Right lobe of liver (tissue), 4 donors: Measurements from ENCODE around the gene FOSL2.

ENCODE experiments used
- CTCF ChIP-seq, 4 donors: fragments of 200-600 bp in 3 of 4; fragments of 450-650 bp in 1 of 4; IDR thresholded peaks; one replicate each; pipeline versions ENCODE4 v1.5.1 to v1.8.0; 2016 to 2022; ENCODE audit warnings: antibody characterized with exemption in 4 of 4, mild to moderate bottlenecking in 2 of 4
- POLR2A ChIP-seq: fragments of 450-650 bp; IDR thresholded peaks from one replicate; pipeline ENCODE4 v1.6.1; 2017; ENCODE audit warnings: antibody characterized with exemption, mild to moderate bottlenecking
- donor health status: DM: no; HTN: no; CAD: no.
- donor health status: DM: no; HTN: no; CAD: no.
- donor health status: DM: no; HTN: yes; CAD: no.

GRCh38 chr2:28414583-28414982 is 21.9 kb downstream of the FOSL2 start:
- no peak for TF ChIP-seq CTCF (IDR thresholded peaks at IDR 0.05)
- no peak for TF ChIP-seq POLR2A
